HG03378 (cell line): Measurements from ENCODE around the gene FTO.

Source experiments
- ATAC-seq: cut with Tn5 transposase; IDR thresholded peaks from one replicate; pipeline ENCODE4 v1.9.1; 2021; ENCODE audit warnings: mild to moderate bottlenecking, moderate library complexity; ENCODE audit not compliant: unreplicated experiment

The FTO gene

GRCh38 chr16:53955221-53955875, 251.4 kb downstream of the FTO start:
- no peak for ATAC-seq

GRCh38 chr16:53958341-53958880, 254.5 kb downstream of the FTO start:
- ATAC-seq, result no peak

- no peak for ATAC-seq
These were observed 256.3 kb downstream of the FTO start for GRCh38 chr16:53960050-53960812.

GRCh38 chr16:53960954-53961616, 257.1 kb downstream of the FTO start:
- no peak for ATAC-seq

- no peak for ATAC-seq
These were observed 258.1 kb downstream of the FTO start for GRCh38 chr16:53962041-53962440.

- ATAC-seq, result no peak
These were observed 260.3 kb downstream of the FTO start for GRCh38 chr16:53964145-53964790.

GRCh38 chr16:53966821-53967571, 263.0 kb downstream of the FTO start:
- ATAC-seq, result no peak

GRCh38 chr16:53967572-53967971, 263.6 kb downstream of the FTO start:
- no peak for ATAC-seq

GRCh38 chr16:53968454-53968853, 264.5 kb downstream of the FTO start:
- no peak for ATAC-seq

- ATAC-seq, result no peak
These were observed 264.9 kb downstream of the FTO start for GRCh38 chr16:53968896-53969295.

- no peak for ATAC-seq
These were observed 267.7 kb downstream of the FTO start for GRCh38 chr16:53971616-53972015.

- no peak for ATAC-seq
These were observed 269.1 kb downstream of the FTO start for GRCh38 chr16:53973021-53973420.

GRCh38 chr16:53974484-53975080, 270.6 kb downstream of the FTO start:
- ATAC-seq, result no peak

- ATAC-seq, result no peak
These were observed 276.7 kb downstream of the FTO start for GRCh38 chr16:53980675-53981074.

GRCh38 chr16:53982631-53983042, 278.7 kb downstream of the FTO start:
- no peak for ATAC-seq

GRCh38 chr16:53984936-53985335, 281.0 kb downstream of the FTO start:
- ATAC-seq, result no peak

GRCh38 chr16:53985861-53986260, 281.9 kb downstream of the FTO start:
- ATAC-seq, result no peak

GRCh38 chr16:53986793-53987192, 282.8 kb downstream of the FTO start:
- ATAC-seq, result no peak

- ATAC-seq, result no peak
These were observed 284.2 kb downstream of the FTO start for GRCh38 chr16:53988136-53988535.

- no peak for ATAC-seq
These were observed 285.6 kb downstream of the FTO start for GRCh38 chr16:53989597-53989996.
